ENCODE measurements around the gene ANKH.

ANKH gene

GRCh38 chr5:14710313-14710994, 161.1 kb downstream of the ANKH start:
- DNase-seq: no peak

GRCh38 chr5:14708551-14708950, 163.0 kb downstream of the ANKH start:
- DNase-seq: no peak

GRCh38 chr5:14707811-14708390, 163.7 kb downstream of the ANKH start:
- no peak for DNase-seq

GRCh38 chr5:14706615-14707021, 165.0 kb downstream of the ANKH start:
- DNase-seq: peak; percentile 74

- DNase-seq: no peak
These were observed 166.0 kb downstream of the ANKH start for GRCh38 chr5:14705556-14705955.

GRCh38 chr5:14702238-14702839, 169.2 kb downstream of the ANKH start:
- DNase-seq: no peak

GRCh38 chr5:14701556-14701955, 170.0 kb downstream of the ANKH start:
- DNase-seq: no peak

GRCh38 chr5:14700478-14701436, 170.8 kb downstream of the ANKH start:
- DNase-seq: no peak

- DNase-seq: no peak
These were observed 171.7 kb downstream of the ANKH start for GRCh38 chr5:14699807-14700400.

GRCh38 chr5:14699159-14699558, 172.4 kb downstream of the ANKH start:
- no peak for DNase-seq

- no peak for DNase-seq
These were observed 173.1 kb downstream of the ANKH start for GRCh38 chr5:14698495-14698894.

- DNase-seq: no peak
These were observed 174.7 kb downstream of the ANKH start for GRCh38 chr5:14696851-14697250.

- DNase-seq: no peak
These were observed 175.5 kb downstream of the ANKH start for GRCh38 chr5:14696057-14696456.

GRCh38 chr5:14695152-14695551, 176.4 kb downstream of the ANKH start:
- no peak for DNase-seq

GRCh38 chr5:14693070-14693469, 178.5 kb downstream of the ANKH start:
- no peak for DNase-seq

- DNase-seq: no peak
These were observed 184.4 kb downstream of the ANKH start for GRCh38 chr5:14687023-14687665.

- DNase-seq: no peak
These were observed 185.1 kb downstream of the ANKH start for GRCh38 chr5:14686517-14686916.

GRCh38 chr5:14685757-14686156, 185.8 kb downstream of the ANKH start:
- peak; percentile 54 for DNase-seq

- DNase-seq: no peak
These were observed 186.8 kb downstream of the ANKH start for GRCh38 chr5:14684757-14685156.

GRCh38 chr5:14683906-14684455, 187.6 kb downstream of the ANKH start:
- no peak for DNase-seq

GRCh38 chr5:14681236-14681752, 190.3 kb downstream of the ANKH start:
- DNase-seq: no peak

- DNase-seq: no peak
These were observed 192.0 kb downstream of the ANKH start for GRCh38 chr5:14679595-14679994.

Data from CD4-positive, alpha-beta T cell treated with Interleukin-17A for 4 hours (primary cell).